NCI-H2196 treated with DMSO at 0.1 percent for 48 hours (cell line): ENCODE measurements around the gene SCNN1B.
"Not testable (repeated sequence)": the region's sequence is repeated elsewhere in the genome, so short reads cannot be mapped to it uniquely, and the experiment has no call there.

Experiments used
- DNase-seq: peaks from one replicate; lab custom pipeline; 2025; ENCODE audit not compliant: unreplicated experiment; lab: John Stamatoyannopoulos, UW

The SCNN1B gene

DNA sequence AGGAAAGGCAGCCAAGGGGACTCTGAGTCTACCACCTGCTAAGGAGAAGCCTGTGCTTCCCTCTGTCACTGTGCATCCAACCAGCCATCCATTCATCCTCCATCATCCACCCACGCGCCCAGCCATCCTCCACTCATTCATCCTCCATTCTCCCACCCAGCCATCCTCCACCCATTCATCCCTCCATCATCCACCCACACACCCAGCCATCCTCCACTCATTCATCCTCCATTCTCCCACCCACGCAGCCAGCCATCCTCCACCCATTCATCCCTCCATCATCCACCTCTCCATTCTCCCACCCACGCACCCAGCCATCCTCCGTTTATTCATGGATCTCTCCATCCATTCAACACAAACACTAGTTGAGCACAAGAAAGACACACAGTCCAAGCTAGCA, 76.8 kb downstream of the SCNN1B start:
- DNase-seq, result no peak

DNA sequence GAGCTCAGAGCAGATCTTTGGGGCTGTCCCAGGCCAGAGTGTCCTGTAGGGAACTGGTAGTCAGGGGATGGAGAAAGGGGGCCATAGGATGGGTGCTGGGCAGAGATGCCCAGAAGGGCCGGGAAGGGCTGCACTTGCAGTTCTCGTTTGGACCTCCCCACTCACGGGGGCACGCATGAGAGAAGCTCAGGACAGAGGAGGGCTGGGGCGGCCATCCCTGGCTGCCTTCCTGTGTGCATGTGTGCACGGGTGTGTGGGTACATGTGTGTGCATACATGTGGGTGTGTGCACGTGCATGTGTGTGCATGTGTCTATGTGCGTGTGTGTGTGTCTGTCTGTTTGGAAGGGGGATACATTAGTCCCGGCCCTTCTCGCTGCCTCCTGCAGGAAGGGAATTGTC, 77.6 kb downstream of the SCNN1B start:
- DNase-seq, result no peak

DNA sequence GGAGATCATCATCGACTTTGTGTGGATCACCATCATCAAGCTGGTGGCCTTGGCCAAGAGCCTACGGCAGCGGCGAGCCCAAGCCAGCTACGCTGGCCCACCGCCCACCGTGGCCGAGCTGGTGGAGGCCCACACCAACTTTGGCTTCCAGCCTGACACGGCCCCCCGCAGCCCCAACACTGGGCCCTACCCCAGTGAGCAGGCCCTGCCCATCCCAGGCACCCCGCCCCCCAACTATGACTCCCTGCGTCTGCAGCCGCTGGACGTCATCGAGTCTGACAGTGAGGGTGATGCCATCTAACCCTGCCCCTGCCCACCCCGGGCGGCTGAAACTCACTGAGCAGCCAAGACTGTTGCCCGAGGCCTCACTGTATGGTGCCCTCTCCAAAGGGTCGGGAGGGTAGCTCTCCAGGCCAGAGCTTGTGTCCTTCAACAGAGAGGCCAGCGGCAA, 78.4 kb downstream of the SCNN1B start:
- no peak for DNase-seq

DNA sequence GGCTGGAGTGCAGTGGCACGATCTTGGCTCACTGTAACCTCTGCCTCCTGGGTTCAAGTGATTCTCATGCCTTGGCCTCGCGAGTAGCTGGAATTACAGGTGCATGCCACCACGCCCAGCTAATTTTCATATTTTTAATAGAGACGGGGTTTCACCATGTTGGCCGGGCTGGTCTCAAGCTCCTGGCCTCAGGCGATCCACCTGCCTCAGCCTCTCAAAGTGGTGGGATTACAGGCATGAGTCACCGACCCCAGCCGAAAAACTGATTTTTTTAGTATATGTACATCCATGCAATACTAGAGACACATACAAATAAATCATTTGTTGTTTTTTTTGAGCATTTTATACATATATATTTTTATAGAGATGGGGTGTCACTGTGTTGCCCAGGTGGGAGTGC, 79.6 kb downstream of the SCNN1B start:
- DNase-seq, result not testable (repeated sequence)

DNA sequence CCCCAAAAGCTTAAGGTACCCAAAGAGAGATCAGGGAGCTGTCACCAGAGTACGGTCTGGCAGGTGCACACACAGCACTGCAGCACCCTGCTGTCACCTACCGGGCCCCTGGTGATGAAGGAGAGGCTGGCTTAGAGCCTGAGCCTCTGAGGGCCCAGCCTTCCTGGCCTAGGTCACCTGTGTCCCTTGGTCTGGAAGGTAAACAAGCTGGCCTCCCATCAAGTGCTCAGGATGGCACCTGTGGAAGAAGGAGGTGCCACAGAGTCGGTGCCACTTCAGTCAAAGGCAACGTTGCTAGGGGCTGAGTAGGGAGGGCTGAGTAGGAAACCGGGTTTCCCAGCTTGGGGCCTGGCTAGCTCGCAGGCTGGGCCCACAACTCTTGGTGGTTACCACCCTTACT, 80.2 kb downstream of the SCNN1B start:
- no peak for DNase-seq

DNA sequence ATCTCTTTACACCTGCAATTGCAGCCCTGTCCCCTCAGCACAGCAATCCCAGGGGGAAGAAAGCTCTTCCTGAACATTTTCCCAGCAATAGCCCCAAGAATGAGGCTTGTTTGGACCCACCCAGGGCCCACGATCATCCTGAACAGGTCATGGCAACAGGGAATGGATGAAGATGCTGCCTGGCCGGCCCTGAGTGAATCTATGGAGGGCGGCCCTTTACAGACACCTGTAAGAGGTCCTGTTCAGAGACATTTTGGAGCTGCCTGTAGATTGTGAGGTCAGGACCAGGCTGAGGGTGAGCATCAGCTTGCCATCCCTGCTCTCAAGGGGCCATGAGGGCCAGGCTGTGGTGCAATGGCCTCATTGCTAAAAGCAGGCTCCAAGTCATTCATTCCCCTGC, 81.8 kb downstream of the SCNN1B start:
- DNase-seq, result no peak

DNA sequence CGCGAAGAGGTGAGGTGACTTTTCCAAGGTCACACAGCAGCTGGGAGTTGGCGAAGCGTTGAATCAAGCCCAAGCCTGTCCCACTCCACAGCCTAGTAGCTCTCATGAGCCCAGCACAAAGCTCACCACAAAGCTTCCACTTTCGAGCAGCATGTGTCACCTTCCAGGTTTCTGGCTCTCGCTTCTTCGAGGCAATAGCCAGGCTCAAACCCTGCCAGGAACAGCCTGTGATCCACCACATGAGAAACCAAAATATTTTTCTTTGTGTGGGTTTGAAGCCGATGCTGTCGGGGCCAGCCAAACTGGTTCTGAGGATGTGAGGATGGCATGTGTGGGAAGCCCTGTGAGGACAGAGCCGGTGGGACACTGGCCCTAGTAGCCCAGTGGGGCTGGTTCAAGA, 82.8 kb downstream of the SCNN1B start:
- no peak for DNase-seq

DNA sequence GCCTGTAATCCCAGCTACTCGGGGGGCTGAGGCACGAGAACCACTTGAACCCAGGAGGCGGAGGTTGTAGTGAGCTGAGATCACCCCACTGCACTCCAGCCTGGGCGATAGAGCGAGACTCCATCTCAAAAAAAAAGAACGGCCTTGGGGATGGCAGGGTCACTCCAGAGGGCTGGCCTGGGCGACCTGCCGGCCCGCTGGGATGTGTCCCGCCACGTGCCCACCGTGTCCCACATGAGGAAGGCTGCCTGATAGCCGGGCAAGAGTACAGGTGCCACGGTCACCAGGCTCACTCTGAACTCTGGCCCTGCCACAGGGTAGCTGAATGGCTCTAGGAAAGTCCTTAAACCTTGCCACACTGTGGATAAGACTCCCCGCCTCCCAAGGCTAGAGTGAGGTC, 83.3 kb downstream of the SCNN1B start:
- DNase-seq, result no peak

DNA sequence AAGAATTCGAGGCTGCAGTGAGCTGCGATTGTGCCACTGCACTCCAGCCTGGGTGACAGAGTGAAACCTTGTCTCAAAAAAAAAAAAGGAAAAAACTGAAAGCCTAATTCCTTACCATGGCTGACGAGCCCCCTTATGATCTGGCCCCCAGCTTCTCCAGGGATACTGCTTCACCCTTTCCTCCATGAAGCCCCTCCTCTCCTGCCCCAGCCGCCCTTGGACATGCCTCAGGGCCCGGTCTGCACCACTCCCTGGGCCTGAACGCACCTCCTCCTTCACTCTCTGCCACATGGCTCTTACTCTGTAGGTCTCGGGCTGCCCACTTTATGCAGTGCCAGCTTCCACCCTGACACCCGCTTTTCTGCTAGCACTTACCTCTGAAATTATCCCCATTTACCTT, 85.6 kb downstream of the SCNN1B start:
- no peak for DNase-seq

DNA sequence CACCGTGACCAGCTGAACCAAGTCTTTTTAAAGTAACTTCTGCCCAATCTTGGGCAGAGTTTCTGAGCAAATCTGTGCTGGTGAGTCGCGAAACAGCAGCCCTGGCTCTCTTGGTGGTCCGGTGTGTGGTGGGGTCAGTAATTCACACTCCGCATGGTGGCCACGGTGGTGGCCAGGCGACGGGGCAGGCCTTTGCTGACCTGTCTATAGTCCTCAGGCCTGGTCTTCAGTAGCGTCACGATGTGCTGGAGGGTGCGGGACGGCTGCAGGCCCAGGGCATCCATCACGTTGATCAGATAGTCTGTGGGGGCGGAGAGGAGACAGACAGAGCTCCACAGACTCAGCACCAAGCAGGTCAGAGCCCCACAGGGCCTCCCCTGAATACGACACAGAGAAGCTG, 86.7 kb downstream of the SCNN1B start:
- no peak for DNase-seq

DNA sequence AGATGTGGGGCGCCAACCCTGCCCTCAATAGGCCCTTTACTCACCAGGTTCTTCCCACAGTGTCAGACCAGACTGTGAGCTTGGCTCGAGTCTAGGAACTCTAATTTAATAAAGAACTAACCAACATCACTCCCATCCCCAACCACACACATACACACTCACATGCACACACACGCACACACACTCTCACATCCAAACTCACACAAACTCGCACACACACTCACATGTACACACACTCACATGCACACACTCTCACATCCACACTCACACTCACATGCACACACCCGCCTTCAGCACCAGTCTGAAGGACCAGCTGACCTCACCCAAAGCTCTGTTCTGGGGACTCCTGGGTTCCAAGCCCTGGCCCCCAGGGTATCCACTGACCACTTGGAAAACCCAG, 87.1 kb downstream of the SCNN1B start:
- no peak for DNase-seq

DNA sequence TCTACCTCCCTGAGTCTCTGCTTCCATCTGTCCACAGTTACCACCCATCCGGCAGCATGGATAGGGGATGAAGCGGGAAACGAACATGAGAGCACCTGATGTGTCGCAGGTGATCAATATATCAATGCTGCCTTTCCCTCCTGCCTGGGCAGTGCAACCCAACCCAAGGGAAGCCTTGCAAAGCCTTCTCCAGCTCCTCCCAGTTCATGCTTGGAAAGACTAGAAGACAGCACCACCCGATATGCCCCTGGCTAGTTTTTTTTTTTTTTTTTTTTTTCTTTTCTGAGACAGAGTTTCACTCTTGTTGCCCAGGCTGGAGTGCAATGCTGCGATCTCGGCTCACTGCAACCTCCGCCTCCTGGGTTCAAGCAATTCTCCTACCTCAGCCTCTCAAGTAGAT, 87.8 kb downstream of the SCNN1B start:
- not testable (repeated sequence) for DNase-seq

DNA sequence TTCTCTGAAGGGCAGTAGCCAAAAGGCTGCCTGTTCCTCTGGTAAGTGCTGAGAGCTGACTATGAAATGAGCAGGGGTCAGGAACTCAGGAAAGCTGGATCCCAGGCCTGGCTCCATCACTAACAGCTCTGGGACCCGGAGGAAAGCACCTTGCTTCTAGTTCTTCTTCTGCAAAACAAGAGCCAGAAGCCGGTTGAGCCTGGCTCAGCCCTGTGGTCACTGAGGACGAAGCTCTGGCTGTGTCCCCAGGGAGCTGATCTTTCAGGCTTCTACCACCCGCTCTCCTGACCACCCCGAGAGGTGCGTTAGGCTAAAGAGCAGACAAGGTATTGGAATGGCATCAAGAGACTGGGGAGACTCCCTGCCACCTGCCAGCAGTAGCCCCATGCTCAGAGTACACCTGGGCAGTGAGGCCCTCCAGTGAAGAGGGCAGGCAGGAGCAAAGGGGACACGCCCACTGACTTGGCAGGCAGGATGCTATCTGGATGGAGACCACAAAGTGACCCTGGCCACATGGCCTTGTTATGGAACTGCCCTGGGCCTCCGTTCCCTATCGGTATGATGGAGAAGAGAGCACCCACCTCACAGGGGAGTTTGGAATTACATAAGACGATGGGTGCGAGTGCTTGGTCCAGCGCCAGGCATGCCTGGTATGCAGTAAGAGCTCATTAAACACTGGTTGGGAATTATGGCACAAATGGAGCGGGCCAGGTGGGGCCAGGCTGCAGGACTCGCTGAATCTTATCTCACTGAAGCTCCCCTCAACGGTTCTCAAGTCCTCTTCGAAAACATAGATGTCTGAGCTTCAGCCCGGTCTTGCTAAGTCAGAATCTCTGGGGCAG, 89.5 kb downstream of the SCNN1B start:
- no peak for DNase-seq

DNA sequence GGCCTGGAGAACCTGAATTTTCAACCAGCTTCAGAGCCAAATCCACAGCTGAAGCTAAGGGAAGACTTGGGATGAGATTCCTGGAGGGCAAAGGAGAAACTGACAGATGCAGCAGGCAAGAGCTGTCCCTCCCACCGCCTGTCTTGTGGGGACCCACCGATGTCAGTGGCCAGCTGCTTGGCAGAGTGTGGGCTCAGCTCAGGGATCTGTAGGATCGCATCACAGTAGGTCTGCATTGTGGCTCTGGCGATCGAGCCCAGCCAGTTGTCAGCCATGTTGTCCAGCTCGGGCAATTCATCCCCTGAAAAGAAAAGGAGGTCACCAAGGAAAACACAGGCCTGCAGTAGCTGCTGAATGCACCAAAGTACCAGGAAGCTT, 90.1 kb downstream of the SCNN1B start:
- no peak for DNase-seq

DNA sequence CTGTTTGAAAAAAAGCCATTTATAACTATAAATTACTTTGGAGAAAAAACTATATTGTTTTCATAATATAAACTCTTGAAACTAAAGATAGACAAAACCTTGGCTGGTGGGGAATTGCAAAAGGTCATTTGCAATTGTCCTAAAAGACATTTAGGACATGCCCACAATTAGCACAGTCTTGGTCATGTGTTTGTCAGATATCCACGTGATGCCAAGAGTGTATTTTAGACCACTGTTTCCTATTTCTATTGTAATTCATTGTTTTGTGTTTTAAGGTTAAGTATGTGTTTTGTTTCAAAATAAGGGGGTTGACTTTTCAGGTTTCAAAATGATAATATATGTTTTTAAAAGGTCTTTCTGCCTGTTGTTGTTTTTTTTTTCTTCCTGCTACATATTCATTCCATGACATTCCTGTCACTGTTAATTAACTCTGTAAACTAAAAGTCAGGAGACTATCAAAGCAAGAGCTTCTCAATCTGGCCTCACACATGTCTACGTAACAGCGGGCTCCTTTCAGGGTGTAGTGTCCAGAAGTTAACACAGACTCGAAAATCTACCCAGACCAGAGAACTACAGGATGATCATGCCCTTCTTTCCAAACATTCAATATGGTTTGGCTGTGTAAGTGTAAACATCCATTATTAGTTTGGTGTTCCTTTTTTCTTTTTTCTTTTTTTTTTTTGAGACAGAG, 92.2 kb downstream of the SCNN1B start:
- DNase-seq, result no peak

DNA sequence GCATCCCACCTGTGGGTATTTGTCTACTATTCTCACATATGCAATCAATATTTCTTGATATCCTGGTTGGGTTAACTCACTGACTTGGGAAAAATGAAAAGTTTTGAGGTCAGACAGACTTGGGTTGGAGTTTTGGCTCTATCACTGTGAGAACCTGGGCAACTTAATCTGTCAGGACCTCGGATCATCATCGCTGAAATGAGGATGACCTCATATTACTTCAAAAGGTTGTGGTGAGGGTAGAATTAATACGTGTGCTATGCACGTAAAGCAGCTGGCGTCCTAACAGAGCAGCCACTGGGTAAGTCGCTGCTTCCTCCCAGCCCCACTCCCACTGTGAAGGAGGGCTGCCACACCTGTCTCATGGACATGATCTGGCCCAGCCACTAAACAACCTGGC, 93.6 kb downstream of the SCNN1B start:
- no peak for DNase-seq

DNA sequence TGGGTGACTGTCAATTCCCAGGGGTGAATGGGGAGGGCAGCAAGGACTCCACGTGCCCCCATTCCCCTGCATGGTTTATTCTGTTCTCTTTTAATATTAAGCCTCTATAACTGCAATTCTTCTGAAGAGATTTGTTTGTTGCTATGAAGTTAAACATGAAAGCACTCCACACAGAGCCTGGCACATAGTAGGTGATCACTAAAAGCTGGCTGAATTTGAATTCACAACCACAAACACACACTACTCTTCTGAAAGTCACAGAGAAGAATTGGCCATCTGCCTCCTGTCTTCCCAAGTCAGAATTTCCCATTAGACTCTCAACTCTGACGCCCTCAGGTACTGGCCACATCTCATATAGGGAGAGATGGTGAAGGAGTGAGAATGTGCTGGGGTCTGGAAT, 95.4 kb downstream of the SCNN1B start:
- no peak for DNase-seq

DNA sequence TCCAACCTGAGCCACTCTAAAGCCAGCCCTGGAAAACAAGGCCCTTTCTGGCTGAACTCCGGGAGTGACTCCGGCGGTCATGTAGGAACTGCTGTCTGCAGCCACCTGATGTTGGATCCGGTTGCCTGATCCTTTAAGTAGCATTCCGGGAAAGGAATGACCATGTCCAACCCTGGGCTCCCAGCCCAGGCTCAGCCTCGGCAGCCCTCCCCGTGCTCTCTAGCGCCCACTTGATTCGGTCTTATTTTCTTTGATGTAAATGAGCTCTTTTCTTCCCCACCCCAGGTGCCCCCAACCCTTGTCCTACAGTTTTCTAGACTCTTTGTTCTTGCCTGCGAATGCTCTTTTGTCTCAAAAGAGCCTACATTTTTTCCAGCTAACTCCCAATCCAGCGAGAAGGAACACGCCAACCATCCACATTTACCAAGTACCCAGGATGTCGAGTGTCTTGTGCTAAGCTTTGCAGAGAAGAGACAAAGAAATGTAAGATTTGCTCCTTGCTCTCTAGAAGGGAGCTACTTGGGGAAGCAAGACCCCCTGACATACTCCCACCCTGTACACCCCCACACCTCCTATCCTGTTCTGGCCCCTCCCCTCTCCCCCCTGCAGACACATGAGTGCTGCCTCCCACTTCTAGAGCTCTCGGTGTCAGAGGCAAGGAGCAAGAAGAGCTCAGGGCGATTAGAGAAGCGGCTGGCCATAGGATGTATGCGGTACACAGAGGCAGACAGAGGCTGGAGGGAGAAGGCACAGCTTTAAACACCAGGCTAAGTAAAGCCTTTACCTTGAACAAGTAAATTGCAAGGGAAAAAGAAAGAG, 97.1 kb downstream of the SCNN1B start:
- no peak for DNase-seq

DNA sequence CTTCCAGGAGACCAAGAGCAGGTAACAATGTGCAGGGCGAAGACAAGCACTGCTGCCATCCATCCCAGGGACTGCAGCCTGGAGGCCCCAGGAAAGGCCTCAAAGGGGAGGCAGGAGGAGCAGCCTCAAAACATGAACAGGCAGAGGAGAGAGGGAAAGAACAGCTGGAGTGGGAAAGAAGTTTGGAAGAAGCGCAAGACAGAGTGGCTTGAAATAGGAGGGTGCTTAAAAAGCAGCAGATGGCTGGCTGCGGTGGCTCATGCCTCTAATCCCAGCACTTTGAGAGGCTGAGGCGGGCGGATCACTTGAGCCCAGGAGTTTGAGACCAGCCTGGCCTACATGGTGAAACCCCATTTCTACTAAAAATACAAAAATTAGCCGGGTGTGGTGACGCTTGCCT, 98.3 kb downstream of the SCNN1B start:
- DNase-seq, result not testable (repeated sequence)

DNA sequence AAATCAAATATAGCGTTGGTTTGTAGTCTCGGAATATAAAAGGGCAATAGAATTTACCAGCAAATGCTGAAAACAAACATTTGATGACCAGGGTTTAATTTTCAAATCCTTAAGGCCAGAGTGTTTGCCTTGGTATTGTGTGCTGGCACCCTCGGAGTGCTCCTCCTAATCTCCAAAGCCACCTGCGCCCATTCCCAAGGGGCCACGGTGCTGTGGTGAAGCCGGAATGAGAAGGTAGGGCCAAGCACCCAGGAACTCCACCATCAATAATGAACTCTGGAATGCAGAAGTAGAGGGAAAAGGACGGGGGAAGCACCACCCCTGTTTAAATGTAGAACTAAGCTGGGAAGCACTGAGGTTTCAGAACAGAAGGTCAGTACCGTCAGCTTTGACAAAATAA, 99.0 kb downstream of the SCNN1B start:
- no peak for DNase-seq

DNA sequence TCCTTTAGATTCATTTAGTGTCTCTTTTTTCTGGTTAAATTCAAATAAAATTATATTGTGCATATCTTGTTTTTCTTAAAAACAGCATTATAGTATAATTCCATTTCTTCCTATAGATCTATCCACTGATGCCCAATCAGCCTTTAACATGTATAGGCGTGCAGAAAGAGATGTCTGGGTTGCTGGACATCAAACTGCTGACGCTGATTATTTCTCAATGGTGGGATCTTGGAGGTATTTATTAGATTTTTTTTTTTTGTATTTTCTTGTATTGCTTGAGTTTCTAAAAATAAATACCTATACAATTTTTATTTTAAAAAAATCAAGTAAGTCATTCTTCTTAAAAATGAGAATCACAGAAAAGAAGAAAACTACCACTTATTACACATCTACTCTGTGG, 100.0 kb downstream of the SCNN1B start:
- DNase-seq, result no peak

DNA sequence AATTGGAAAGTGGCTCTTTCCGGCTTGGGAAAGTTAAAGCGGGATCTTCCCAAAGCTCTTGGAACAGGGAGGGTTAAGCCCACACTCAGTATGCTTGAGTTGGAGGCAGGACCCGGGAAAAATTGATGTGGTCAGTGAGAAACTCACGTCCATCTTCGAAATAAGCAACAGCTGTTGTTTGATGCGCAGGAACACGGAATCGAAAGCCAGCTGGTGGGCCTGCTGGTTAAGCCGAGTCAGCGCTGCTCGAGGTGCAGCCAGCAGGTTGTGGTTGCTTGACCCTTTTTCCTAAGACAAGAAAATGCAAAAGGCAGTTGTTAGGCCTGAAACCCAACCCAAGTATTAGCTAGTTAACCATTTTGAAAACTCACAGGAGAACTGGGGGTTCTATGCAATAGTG, 101.4 kb downstream of the SCNN1B start:
- DNase-seq, result no peak
